NB4 (cell line): ENCODE data around the gene FAM3B.
A peak's percentile ranks its signal among the peaks of the same experiment; 100 is the strongest.

Experiments used
- DNase-seq: peaks from one replicate; pipeline ENCODE4 v3.0.0; 2010; ENCODE audit warnings: low read depth
- H3K4me3 ChIP-seq: one replicate; pipeline ENCODE4 v1.5.1; 2011; ENCODE audit warnings: mild to moderate bottlenecking, low read depth, low read length, moderate library complexity
- CTCF ChIP-seq: IDR thresholded peaks from one replicate; pipeline ENCODE4 v1.5.1; 2012; ENCODE audit warnings: low read depth, low read length
- MAX ChIP-seq: IDR thresholded peaks from 2 replicates; pipeline ENCODE4 v1.6.1; 2011; ENCODE audit warnings: low read depth, low read length
- MYC ChIP-seq: IDR thresholded peaks from 2 replicates; pipeline ENCODE4 v1.6.1; 2011; ENCODE audit warnings: low read depth, low read length
- POLR2A ChIP-seq: IDR thresholded peaks from 2 replicates; pipeline ENCODE4 v1.6.1; 2011; ENCODE audit warnings: mild to moderate bottlenecking; ENCODE audit not compliant: insufficient read length; ENCODE audit errors: extremely low read depth

Gene FAM3B

GRCh38 chr21:41403331-41403730 is 86.7 kb downstream of the FAM3B start:
- no peak overlapping the region for H3K4me3 ChIP-seq
- TF ChIP-seq CTCF, result no peak
- TF ChIP-seq MAX, result no peak
- no peak for TF ChIP-seq MYC
- no peak for DNase-seq

GRCh38 chr21:41403966-41404365 is 87.4 kb downstream of the FAM3B start:
- DNase-seq, result no peak
- TF ChIP-seq POLR2A (no peak), CTCF (no peak), MYC (no peak), MAX (no peak)
- no peak overlapping the region for H3K4me3 ChIP-seq

- TF ChIP-seq MAX (no peak), MYC (no peak), CTCF (no peak), POLR2A (no peak)
- peak; percentile 6 for DNase-seq
- H3K4me3 ChIP-seq, result no peak overlapping the region
These were observed 88.7 kb downstream of the FAM3B start for GRCh38 chr21:41405321-41405720.

GRCh38 chr21:41406340-41406739 is 89.7 kb downstream of the FAM3B start:
- TF ChIP-seq MYC (no peak), POLR2A (no peak), CTCF (no peak), MAX (no peak)
- H3K4me3 ChIP-seq, result no peak overlapping the region
- peak; percentile 55 for DNase-seq
